ENCODE results near the gene CFAP97D1.
"Not testable (repeated sequence)": the region's sequence is repeated elsewhere in the genome, so short reads cannot be mapped to it uniquely, and the experiment has no call there.

Gene CFAP97D1

GRCh38 chr17:43768943-43769342, 11.3 kb upstream of the CFAP97D1 start:
- DNase-seq: no peak

GRCh38 chr17:43769426-43769825, 10.8 kb upstream of the CFAP97D1 start:
- DNase-seq: no peak

- DNase-seq: no peak
These were observed 10.4 kb upstream of the CFAP97D1 start for GRCh38 chr17:43769859-43770258.

- DNase-seq: no peak
These were observed 9.3 kb upstream of the CFAP97D1 start for GRCh38 chr17:43770957-43771356.

- no peak for DNase-seq
These were observed 8.8 kb upstream of the CFAP97D1 start for GRCh38 chr17:43771463-43771862.

- DNase-seq: no peak
These were observed 7.2 kb upstream of the CFAP97D1 start for GRCh38 chr17:43772877-43773648.

GRCh38 chr17:43774304-43775250, 5.7 kb upstream of the CFAP97D1 start:
- no peak for DNase-seq

- DNase-seq: peak; percentile 61 to 80
These were observed 1.7 kb upstream of the CFAP97D1 start, which contains the start of gene DUSP3 for GRCh38 chr17:43778337-43779144. DUSP3 (minus strand) TSS chr17:43778977; CDS start chr17:43778924, 53 bp downstream.

- DNase-seq: no peak
These were observed 800 bp upstream of the CFAP97D1 start for GRCh38 chr17:43779145-43780125.

- DNase-seq: no peak
These were observed 2.9 kb downstream of the CFAP97D1 start for GRCh38 chr17:43782913-43783680.

GRCh38 chr17:43784068-43784467, 3.8 kb downstream of the CFAP97D1 start:
- DNase-seq: no peak

GRCh38 chr17:43784628-43785101, 4.4 kb downstream of the CFAP97D1 start:
- DNase-seq: no peak

- no peak for DNase-seq
These were observed 7.5 kb downstream of the CFAP97D1 start for GRCh38 chr17:43787728-43788127.

GRCh38 chr17:43788540-43788939, 8.3 kb downstream of the CFAP97D1 start:
- DNase-seq: no peak

GRCh38 chr17:43789482-43789881, 9.2 kb downstream of the CFAP97D1 start:
- no peak for DNase-seq

- DNase-seq: no peak
These were observed 10.2 kb downstream of the CFAP97D1 start for GRCh38 chr17:43790311-43790940.

- DNase-seq: no peak
These were observed 11.4 kb downstream of the CFAP97D1 start for GRCh38 chr17:43791589-43791988.

- DNase-seq: not testable (repeated sequence)
These were observed 12.4 kb downstream of the CFAP97D1 start for GRCh38 chr17:43792668-43793067.

GRCh38 chr17:43798024-43798423, 17.8 kb downstream of the CFAP97D1 start:
- DNase-seq: not testable (repeated sequence)

- no peak for DNase-seq
These were observed 18.8 kb downstream of the CFAP97D1 start for GRCh38 chr17:43799047-43799446.

Measured in NCI-H1930 (cell line).